Neural progenitor cell (in vitro differentiated cells): ENCODE data around the gene PREPL. TPM values are rescaled to one million over a fixed set of nuclear protein-coding genes. Genes with fewer than 3 reads are reported as not detected.

Experiments used
- DNase-seq: peaks from one replicate; pipeline ENCODE4 v3.0.0-alpha.2; 2016; ENCODE audit warnings: low spot score
- H2AFZ ChIP-seq: fragments of 200-600 bp; sonication (generic); replicated peaks from 2 replicates; pipeline ENCODE4 v1.6.1; 2016; ENCODE audit warnings: antibody characterized with exemption
- H3F3A ChIP-seq: fragments of 200-600 bp; sonication (generic); 2 replicates; pipeline ENCODE4 v1.6.1; 2016; ENCODE audit warnings: antibody characterized with exemption, low read depth
- H3K27ac ChIP-seq: fragments of 200-600 bp; sonication (generic); 2 replicates; pipeline ENCODE4 v1.5.1; 2016; ENCODE audit warnings: mild to moderate bottlenecking
- H3K27me3 ChIP-seq: fragments of 200-600 bp; sonication (generic); 2 replicates; pipeline ENCODE4 v1.6.1; 2016; ENCODE audit warnings: mild to moderate bottlenecking, moderate library complexity
- H3K36me3 ChIP-seq: fragments of 200-600 bp; sonication (generic); 2 replicates; pipeline ENCODE4 v1.5.1; 2016
- H3K4me1 ChIP-seq: fragments of 200-600 bp; sonication (generic); 2 replicates; pipeline ENCODE4 v1.6.1; 2016; ENCODE audit warnings: mixed run types
- H3K4me2 ChIP-seq: fragments of 200-600 bp; sonication (generic); 2 replicates; pipeline ENCODE4 v1.6.1; 2016
- H3K4me3 ChIP-seq: fragments of 200-600 bp; sonication (generic); 2 replicates; pipeline ENCODE4 v1.5.1; 2016
- H3K79me2 ChIP-seq: fragments of 200-600 bp; sonication (generic); 2 replicates; pipeline ENCODE4 v1.6.1; 2016; ENCODE audit warnings: low read depth
- H3K9ac ChIP-seq: fragments of 200-600 bp; sonication (generic); 2 replicates; pipeline ENCODE4 v1.6.1; 2016
- H3K9me3 ChIP-seq: fragments of 200-600 bp; sonication (generic); 2 replicates; pipeline ENCODE4 v1.5.1; 2016; ENCODE audit warnings: low read depth
- H4K20me1 ChIP-seq: fragments of 200-600 bp; sonication (generic); 2 replicates; pipeline ENCODE4 v1.6.1; 2016; ENCODE audit warnings: low read depth
- H3K27ac Mint-ChIP-seq: 3 replicates; pipeline ENCODE4 v1.8.0; 2021; ENCODE audit warnings: mixed read lengths
- H3K27me3 Mint-ChIP-seq: 2 replicates; pipeline ENCODE4 v1.8.0; 2022; ENCODE audit warnings: low read depth, mild to moderate bottlenecking, inconsistent platforms, moderate library complexity, mixed read lengths; ENCODE audit not compliant: insufficient read depth
- H3K36me3 Mint-ChIP-seq: 3 replicates; pipeline ENCODE4 v1.8.0; 2021; ENCODE audit warnings: mixed read lengths
- H3K4me1 Mint-ChIP-seq: 3 replicates; pipeline ENCODE4 v1.8.0; 2021; ENCODE audit warnings: mixed read lengths
- H3K4me3 Mint-ChIP-seq: 3 replicates; pipeline ENCODE4 v1.8.0; 2021; ENCODE audit warnings: mild to moderate bottlenecking, moderate library complexity, mixed read lengths
- H3K9me3 Mint-ChIP-seq: 3 replicates; pipeline ENCODE4 v1.8.0; 2020; ENCODE audit warnings: mixed read lengths
- EZH2 ChIP-seq: fragments of 200-600 bp; sonication (generic); IDR thresholded peaks from 2 replicates; pipeline ENCODE4 v1.6.1; 2017; ENCODE audit warnings: antibody characterized with exemption, mild to moderate bottlenecking, moderate library complexity
- EZH2phosphoT487 ChIP-seq: fragments of 200-600 bp; sonication (generic); IDR thresholded peaks from 2 replicates; pipeline ENCODE4 v1.6.1; 2017; ENCODE audit warnings: antibody characterized with exemption
- total RNA-seq: library from RNA; depleted of rRNA; stranded (reverse); fragments of >200 nt; gene quantifications from 2 replicates; pipeline ENCODE4 v1.2.3, GENCODE V29; 2015; ENCODE audit warnings: low replicate concordance
- TF ChIP-seq, protein P1 (sequence below): fragments of 200-600 bp; sonication (generic); IDR thresholded peaks from 2 replicates; pipeline ENCODE4 v1.5.1; 2017; ENCODE audit warnings: antibody characterized with exemption, mild to moderate bottlenecking

PREPL gene
- total RNA-seq, 1 donor from 2014 or later = 90.8 TPM

DNA sequence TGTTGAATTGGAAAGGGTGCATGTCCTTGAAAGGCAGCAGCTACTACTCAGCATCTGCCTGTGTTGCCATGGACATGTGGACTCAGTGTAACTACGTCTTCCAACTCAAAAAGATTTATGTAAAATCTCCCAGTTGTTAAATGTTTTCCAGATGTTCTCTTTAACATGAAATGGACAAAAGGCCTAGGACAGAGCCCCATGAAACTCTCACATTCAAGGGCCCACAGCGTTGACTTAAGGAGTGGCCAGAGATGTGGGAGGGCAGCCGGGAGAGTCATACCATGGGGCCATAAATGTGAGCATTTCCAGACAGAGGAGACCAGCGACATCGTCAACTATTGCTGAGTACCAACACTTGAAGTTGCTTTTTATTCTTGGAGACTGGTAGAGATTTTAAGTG, 76.1 kb downstream of the PREPL start:
- Mint-ChIP-seq H3K36me3 (no peaks in the 10 kb centered on the region), H3K27ac (no peak overlapping the region), H3K27me3 (no peaks in the 10 kb centered on the region), H3K4me3 (no peak overlapping the region), H3K4me1 (peaks cover 4% of the 10 kb centered on the region), H3K9me3 (no peaks in the 10 kb centered on the region)
- Histone ChIP-seq H3K27me3 (no peaks in the 10 kb centered on the region), H3K36me3 (no peaks in the 10 kb centered on the region), H3F3A (peaks cover 3% of the 10 kb centered on the region), H3K79me2 (no peaks in the 10 kb centered on the region), H3K9ac (no peak overlapping the region), H3K9me3 (no peaks in the 10 kb centered on the region), H3K27ac (no peak overlapping the region), H3K4me2 (no peak overlapping the region), H4K20me1 (no peaks in the 10 kb centered on the region), H2AFZ (no peak overlapping the region), H3K4me1 (peaks cover 4% of the 10 kb centered on the region), H3K4me3 (no peak overlapping the region)
- TF ChIP-seq EZH2phosphoT487 = no peak
- TF ChIP-seq EZH2 = no peak
- TF ChIP-seq, protein P1, sequence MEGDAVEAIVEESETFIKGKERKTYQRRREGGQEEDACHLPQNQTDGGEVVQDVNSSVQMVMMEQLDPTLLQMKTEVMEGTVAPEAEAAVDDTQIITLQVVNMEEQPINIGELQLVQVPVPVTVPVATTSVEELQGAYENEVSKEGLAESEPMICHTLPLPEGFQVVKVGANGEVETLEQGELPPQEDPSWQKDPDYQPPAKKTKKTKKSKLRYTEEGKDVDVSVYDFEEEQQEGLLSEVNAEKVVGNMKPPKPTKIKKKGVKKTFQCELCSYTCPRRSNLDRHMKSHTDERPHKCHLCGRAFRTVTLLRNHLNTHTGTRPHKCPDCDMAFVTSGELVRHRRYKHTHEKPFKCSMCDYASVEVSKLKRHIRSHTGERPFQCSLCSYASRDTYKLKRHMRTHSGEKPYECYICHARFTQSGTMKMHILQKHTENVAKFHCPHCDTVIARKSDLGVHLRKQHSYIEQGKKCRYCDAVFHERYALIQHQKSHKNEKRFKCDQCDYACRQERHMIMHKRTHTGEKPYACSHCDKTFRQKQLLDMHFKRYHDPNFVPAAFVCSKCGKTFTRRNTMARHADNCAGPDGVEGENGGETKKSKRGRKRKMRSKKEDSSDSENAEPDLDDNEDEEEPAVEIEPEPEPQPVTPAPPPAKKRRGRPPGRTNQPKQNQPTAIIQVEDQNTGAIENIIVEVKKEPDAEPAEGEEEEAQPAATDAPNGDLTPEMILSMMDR = no peak
- DNase-seq = no peak

DNA sequence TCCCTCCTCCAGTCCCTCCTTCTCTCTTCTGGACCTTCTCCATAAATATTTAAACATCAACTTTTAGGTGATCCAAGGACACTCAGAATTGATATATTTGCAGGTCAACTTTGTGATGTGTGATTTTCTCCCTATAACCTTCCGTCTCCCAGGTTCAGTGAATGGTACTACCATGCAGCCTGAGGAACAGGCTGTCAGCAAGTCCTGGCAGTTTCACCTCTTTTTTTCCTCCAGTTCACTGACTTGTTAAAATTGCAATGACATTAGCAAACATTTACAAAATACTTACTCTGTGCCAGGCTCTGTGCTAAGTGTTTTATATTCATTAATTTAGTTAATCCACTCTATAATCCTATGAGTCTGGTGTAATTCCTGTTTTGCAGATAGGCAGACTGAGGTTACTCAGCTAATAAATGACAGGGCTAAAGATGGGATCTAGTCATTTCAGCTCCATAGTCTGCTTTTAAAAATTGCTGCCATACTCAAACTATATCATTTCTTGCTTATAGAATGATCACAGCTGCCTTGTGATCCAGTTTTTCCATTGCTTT, 78.1 kb downstream of the PREPL start:
- Histone ChIP-seq H3F3A (no peaks in the 10 kb centered on the region), H3K9me3 (no peaks in the 10 kb centered on the region), H2AFZ (no peak overlapping the region), H3K4me1 (no peaks in the 10 kb centered on the region), H3K9ac (no peak overlapping the region), H3K27me3 (no peaks in the 10 kb centered on the region), H3K4me3 (no peak overlapping the region), H3K4me2 (no peak overlapping the region), H3K79me2 (no peaks in the 10 kb centered on the region), H3K27ac (no peak overlapping the region), H4K20me1 (no peaks in the 10 kb centered on the region), H3K36me3 (no peaks in the 10 kb centered on the region)
- Mint-ChIP-seq H3K36me3 (no peaks in the 10 kb centered on the region), H3K27ac (no peak overlapping the region), H3K4me3 (no peak overlapping the region), H3K27me3 (no peaks in the 10 kb centered on the region), H3K9me3 (no peaks in the 10 kb centered on the region), H3K4me1 (no peaks in the 10 kb centered on the region)
- DNase-seq = no peak
- TF ChIP-seq, protein P1 = no peak
- TF ChIP-seq EZH2phosphoT487 (no peak), EZH2 (no peak)

GRCh38 chr2:44280869-44281268, 80.4 kb downstream of the PREPL start:
- no peak overlapping the region for H3K27ac ChIP-seq
- no peaks in the 10 kb centered on the region for H3F3A ChIP-seq
- H3K9me3 ChIP-seq = no peaks in the 10 kb centered on the region
- no peak for DNase-seq
- Mint-ChIP-seq H3K27ac (no peak overlapping the region), H3K4me1 (no peaks in the 10 kb centered on the region), H3K27me3 (no peaks in the 10 kb centered on the region), H3K9me3 (no peaks in the 10 kb centered on the region), H3K36me3 (no peaks in the 10 kb centered on the region), H3K4me3 (no peak overlapping the region)
- H3K36me3 ChIP-seq = no peaks in the 10 kb centered on the region
- no peaks in the 10 kb centered on the region for H4K20me1 ChIP-seq
- H3K27me3 ChIP-seq = no peaks in the 10 kb centered on the region
- H3K79me2 ChIP-seq = no peaks in the 10 kb centered on the region
- no peak overlapping the region for H3K4me2 ChIP-seq
- TF ChIP-seq EZH2 (no peak), EZH2phosphoT487 (no peak)
- TF ChIP-seq, protein P1 = no peak
- no peak overlapping the region for H3K4me3 ChIP-seq
- H2AFZ ChIP-seq = no peak overlapping the region
- H3K4me1 ChIP-seq = no peaks in the 10 kb centered on the region
- H3K9ac ChIP-seq = no peak overlapping the region
